ENCODE measurements around the gene MCM3. TPM values are rescaled to one million over a fixed set of nuclear protein-coding genes. Genes with fewer than 3 reads are reported as not detected.
A peak's percentile ranks its signal among the peaks of the same experiment; 100 is the strongest.

Gene MCM3
- total RNA-seq, 1 donor from 2014 or later = 122 TPM

DNA sequence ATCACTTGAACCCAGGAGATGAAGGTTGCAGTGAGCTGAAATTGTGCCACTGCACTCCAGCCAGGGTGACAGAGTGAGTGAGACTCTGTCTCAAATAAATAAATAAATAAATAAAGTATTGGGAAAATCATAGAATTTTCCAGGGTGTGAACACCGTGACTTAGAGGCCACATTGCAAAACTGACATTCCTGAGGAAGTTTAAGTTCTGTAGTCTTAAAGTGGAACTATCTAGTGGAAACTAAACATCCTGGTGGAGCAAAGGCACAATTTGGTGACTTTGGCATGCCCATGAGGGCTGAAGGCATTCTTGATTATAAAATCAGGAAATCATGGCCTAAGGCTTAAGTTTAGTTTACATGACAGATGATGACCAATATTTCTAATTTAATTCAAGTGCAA is 32.7 kb upstream of the MCM3 start:
- Mint-ChIP-seq H3K4me1 (ENCODE audit: unreplicated experiment) (peaks cover 21% of the 10 kb centered on the region), H3K9me3 (no peaks in the 10 kb centered on the region)

DNA sequence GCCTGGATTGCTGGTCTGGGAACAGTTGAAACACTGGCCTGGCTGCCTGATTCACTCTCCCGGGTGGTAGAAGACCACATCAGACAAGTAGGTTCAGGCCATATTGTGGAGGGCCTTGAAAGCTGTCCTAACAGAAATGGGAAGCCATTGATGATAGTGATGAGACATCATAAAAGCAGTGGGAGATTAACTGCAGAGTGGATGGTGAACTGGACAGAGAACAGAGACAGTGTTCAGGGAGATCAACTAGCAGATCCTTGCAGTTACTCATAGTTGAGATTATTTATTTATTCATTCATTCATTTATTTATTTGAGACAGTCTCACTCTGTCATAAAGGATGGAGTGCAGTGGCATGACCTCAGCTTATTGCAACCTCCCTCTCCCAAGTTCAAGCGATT is 30.2 kb upstream of the MCM3 start:
- no peaks in the 10 kb centered on the region for H3K27me3 Mint-ChIP-seq
- peaks cover 22% of the 10 kb centered on the region for H3K4me1 Mint-ChIP-seq (ENCODE audit: unreplicated experiment)
- TF ChIP-seq, protein P1, sequence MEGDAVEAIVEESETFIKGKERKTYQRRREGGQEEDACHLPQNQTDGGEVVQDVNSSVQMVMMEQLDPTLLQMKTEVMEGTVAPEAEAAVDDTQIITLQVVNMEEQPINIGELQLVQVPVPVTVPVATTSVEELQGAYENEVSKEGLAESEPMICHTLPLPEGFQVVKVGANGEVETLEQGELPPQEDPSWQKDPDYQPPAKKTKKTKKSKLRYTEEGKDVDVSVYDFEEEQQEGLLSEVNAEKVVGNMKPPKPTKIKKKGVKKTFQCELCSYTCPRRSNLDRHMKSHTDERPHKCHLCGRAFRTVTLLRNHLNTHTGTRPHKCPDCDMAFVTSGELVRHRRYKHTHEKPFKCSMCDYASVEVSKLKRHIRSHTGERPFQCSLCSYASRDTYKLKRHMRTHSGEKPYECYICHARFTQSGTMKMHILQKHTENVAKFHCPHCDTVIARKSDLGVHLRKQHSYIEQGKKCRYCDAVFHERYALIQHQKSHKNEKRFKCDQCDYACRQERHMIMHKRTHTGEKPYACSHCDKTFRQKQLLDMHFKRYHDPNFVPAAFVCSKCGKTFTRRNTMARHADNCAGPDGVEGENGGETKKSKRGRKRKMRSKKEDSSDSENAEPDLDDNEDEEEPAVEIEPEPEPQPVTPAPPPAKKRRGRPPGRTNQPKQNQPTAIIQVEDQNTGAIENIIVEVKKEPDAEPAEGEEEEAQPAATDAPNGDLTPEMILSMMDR (conservative IDR thresholded peaks at IDR 0.05) = no peak
- H3K9me3 Mint-ChIP-seq = no peaks in the 10 kb centered on the region
- no peaks in the 10 kb centered on the region for H3K36me3 Mint-ChIP-seq
- no peak overlapping the region for H3K4me3 Mint-ChIP-seq
- DNase-seq (ENCODE audit: extremely low spot score, unreplicated experiment) = no peak
- no peak overlapping the region for H3K27ac Mint-ChIP-seq

More for the DNA sequence above, 32.7 kb upstream of the MCM3 start:
- H3K4me3 Mint-ChIP-seq = no peak overlapping the region
- H3K27ac Mint-ChIP-seq = no peak overlapping the region
- no peak for DNase-seq (ENCODE audit: extremely low spot score, unreplicated experiment)
- no peaks in the 10 kb centered on the region for H3K36me3 Mint-ChIP-seq
- TF ChIP-seq, protein P1 (conservative IDR thresholded peaks at IDR 0.05) = no peak
- H3K27me3 Mint-ChIP-seq = no peaks in the 10 kb centered on the region

- no peaks in the 10 kb centered on the region for H3K27me3 Mint-ChIP-seq
- H3K9me3 Mint-ChIP-seq = no peaks in the 10 kb centered on the region
- no peak overlapping the region for H3K4me3 Mint-ChIP-seq
- H3K27ac Mint-ChIP-seq = no peak overlapping the region
- DNase-seq (ENCODE audit: extremely low spot score, unreplicated experiment) = no peak
- H3K4me1 Mint-ChIP-seq (ENCODE audit: unreplicated experiment) = peaks cover 22% of the 10 kb centered on the region
- TF ChIP-seq, protein P1 (conservative IDR thresholded peaks at IDR 0.05) = no peak
- H3K36me3 Mint-ChIP-seq = no peaks in the 10 kb centered on the region
These were observed 27.9 kb upstream of the MCM3 start for GRCh38 chr6:52312461-52312860.

- TF ChIP-seq, protein P1 (conservative IDR thresholded peaks at IDR 0.05) = no peak
- Mint-ChIP-seq H3K36me3 (no peaks in the 10 kb centered on the region), H3K9me3 (no peaks in the 10 kb centered on the region), H3K27ac (no peak overlapping the region), H3K4me1 (ENCODE audit: unreplicated experiment) (peaks cover 24% of the 10 kb centered on the region), H3K27me3 (no peaks in the 10 kb centered on the region), H3K4me3 (no peak overlapping the region)
- DNase-seq (ENCODE audit: extremely low spot score, unreplicated experiment) = no peak
These were observed 26.4 kb upstream of the MCM3 start for GRCh38 chr6:52310932-52311331.

DNA sequence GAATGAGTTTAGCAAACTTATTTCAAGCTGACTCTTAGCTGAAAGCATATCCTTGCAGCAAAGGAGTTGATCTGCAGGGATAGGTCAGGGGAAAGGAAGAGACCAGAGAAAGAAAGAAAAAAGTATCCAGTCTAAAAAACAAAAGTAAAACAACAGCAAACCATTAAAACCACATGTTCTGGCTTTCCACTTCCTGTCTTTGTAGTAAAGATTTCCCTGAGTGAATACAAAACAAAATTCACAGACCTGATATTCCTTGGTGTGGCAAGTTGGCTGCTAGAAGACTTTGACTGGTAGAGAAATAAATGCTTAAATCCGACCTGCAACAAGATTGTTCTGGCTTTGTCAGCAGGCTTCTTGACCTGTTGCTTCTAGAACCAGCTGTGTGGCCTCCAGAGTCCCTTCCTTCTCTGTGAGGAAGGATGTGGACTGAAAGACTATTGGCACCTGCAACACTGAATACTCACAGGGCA is 23.4 kb upstream of the MCM3 start:
- Mint-ChIP-seq H3K36me3 (no peaks in the 10 kb centered on the region), H3K27ac (peak overlapping the region; percentile 80), H3K4me3 (no peak overlapping the region), H3K27me3 (no peaks in the 10 kb centered on the region), H3K4me1 (ENCODE audit: unreplicated experiment) (peaks cover 38% of the 10 kb centered on the region), H3K9me3 (no peaks in the 10 kb centered on the region)
- DNase-seq (ENCODE audit: extremely low spot score, unreplicated experiment) = no peak
- TF ChIP-seq, protein P1 (conservative IDR thresholded peaks at IDR 0.05) = no peak
